GM12891 (cell line): ENCODE measurements around the gene DEUP1.

Experiments
- PAX5 ChIP-seq: IDR thresholded peaks from 2 replicates; pipeline ENCODE4 v1.6.1; 2011; ENCODE audit warnings: low read length, moderate library complexity, mild to moderate bottlenecking; ENCODE audit not compliant: insufficient read depth, severe bottlenecking
- POLR2A ChIP-seq: IDR thresholded peaks from 2 replicates; pipeline ENCODE4 v1.6.1; 2011; ENCODE audit warnings: low read depth, low read length, control low read depth
- POLR2AphosphoS5 ChIP-seq: IDR thresholded peaks from 2 replicates; pipeline ENCODE4 v1.6.1; 2011; ENCODE audit warnings: low read depth, low read length, control low read depth
- POU2F2 ChIP-seq: IDR thresholded peaks from 2 replicates; pipeline ENCODE4 v1.6.1; 2011; ENCODE audit warnings: low read depth, mild to moderate bottlenecking, control low read depth, low read length, moderate library complexity
- SPI1 ChIP-seq: IDR thresholded peaks from 2 replicates; pipeline ENCODE4 v1.6.1; 2011; ENCODE audit warnings: low read depth, low read length, control low read depth
- TAF1 ChIP-seq: IDR thresholded peaks from 2 replicates; pipeline ENCODE4 v1.6.1; 2011; ENCODE audit warnings: low read depth, low read length, control low read depth

DNA sequence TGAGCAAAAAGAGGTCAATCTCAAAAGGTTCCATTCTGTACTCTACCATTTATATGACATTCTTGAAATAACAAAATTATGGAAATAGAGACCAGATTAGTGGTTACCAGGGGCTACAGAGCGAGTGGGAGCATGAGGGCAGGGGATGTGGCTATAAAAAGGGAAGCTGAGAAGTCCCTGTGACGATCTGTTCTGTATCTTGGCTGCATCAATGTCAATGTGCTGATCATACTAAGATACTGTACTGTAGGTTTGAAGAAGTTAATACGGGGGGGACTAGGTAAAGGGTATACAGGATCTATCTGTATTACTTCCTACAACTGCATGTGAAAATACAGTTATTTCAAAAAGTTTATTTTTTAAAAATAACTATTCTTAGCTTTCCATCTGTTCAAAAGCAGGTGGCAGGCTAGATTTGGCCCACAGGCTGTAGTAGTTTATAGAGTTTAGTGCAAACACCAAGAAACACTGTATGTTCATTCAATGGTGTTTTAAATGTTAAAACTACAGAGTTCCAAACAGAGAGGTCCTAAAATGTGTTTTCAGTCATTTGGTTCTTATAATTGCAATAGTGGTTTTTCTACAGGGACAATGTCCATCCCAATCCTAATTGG lies 134.5 kb downstream of the DEUP1 start:
- TF ChIP-seq POLR2A (no peak), POLR2AphosphoS5 (no peak), TAF1 (no peak), SPI1 (no peak), POU2F2 (no peak), PAX5 (no peak)
